HL-60 (cell line): Measurements from ENCODE around the gene WIZ.

ENCODE experiments used
- DNase-seq, 2 experiments: peaks; one replicate each; pipeline ENCODE4 v3.0.0-alpha.2; 2010 to 2020; ENCODE audit warnings: low read depth in 1 of 2, low spot score in 1 of 2
- H3K27ac ChIP-seq: fragments of 250-450 bp; sonication (Bioruptor Pico); replicated peaks from 2 replicates; pipeline ENCODE4 v1.5.1; 2020; ENCODE audit warnings: mild to moderate bottlenecking, moderate library complexity
- H3K27me3 ChIP-seq: fragments of 250-450 bp; sonication (Bioruptor Pico); 2 replicates; pipeline ENCODE4 v1.5.1; 2021; ENCODE audit warnings: mild to moderate bottlenecking, moderate library complexity; ENCODE audit not compliant: insufficient read depth, poor library complexity, severe bottlenecking
- H3K4me3 ChIP-seq: replicated peaks from 2 replicates; pipeline ENCODE4 v1.5.1; 2011; ENCODE audit warnings: mild to moderate bottlenecking, control low read depth, low read length; ENCODE audit not compliant: insufficient read depth
- GABPA ChIP-seq: IDR thresholded peaks from 2 replicates; pipeline ENCODE4 v1.6.1; 2012; ENCODE audit warnings: low read depth
- POLR2AphosphoS5 ChIP-seq: IDR thresholded peaks from 2 replicates; pipeline ENCODE4 v1.6.1; 2012; ENCODE audit warnings: low read depth
- SPI1 ChIP-seq: IDR thresholded peaks from 2 replicates; pipeline ENCODE4 v1.6.1; 2012; ENCODE audit warnings: low read depth, mild to moderate bottlenecking, borderline replicate concordance
- TF ChIP-seq, protein P1 (sequence below): IDR thresholded peaks from 2 replicates; pipeline ENCODE4 v1.6.1; 2012; ENCODE audit warnings: low read depth; ENCODE audit not compliant: insufficient replicate concordance
- TF ChIP-seq, protein P2 (sequence below): IDR thresholded peaks from one replicate; pipeline ENCODE4 v1.5.1; 2011; ENCODE audit warnings: low read length, control low read depth, inconsistent platforms; ENCODE audit not compliant: insufficient read depth

Gene WIZ

DNA sequence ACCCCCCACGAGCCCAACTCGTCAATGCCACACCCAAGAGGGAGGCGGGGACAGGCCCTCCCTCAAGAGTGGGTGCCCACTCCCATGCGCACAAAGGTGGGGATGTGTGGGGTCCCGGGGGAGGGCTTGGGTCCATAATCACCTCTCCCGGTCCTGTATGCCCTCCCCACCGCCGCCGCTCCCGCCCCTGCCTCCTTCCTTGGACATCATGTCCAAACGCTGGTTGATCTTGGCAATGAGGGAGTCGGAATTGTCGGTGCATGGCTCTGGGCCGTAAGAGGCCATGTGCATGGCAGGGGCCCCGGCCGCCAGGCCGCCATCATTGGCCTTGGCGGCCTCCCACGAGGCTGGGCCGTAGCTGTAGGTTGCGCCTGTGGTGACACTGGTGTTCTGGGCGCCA lies 76.1 kb downstream of the WIZ start:
- Histone ChIP-seq H3K27ac (no peak overlapping the region), H3K27me3 (no peaks in the 10 kb centered on the region), H3K4me3 (no peak overlapping the region)
- DNase-seq = no peak
- TF ChIP-seq GABPA (no peak), SPI1 (no peak), POLR2AphosphoS5 (no peak)
- TF ChIP-seq, protein P1, sequence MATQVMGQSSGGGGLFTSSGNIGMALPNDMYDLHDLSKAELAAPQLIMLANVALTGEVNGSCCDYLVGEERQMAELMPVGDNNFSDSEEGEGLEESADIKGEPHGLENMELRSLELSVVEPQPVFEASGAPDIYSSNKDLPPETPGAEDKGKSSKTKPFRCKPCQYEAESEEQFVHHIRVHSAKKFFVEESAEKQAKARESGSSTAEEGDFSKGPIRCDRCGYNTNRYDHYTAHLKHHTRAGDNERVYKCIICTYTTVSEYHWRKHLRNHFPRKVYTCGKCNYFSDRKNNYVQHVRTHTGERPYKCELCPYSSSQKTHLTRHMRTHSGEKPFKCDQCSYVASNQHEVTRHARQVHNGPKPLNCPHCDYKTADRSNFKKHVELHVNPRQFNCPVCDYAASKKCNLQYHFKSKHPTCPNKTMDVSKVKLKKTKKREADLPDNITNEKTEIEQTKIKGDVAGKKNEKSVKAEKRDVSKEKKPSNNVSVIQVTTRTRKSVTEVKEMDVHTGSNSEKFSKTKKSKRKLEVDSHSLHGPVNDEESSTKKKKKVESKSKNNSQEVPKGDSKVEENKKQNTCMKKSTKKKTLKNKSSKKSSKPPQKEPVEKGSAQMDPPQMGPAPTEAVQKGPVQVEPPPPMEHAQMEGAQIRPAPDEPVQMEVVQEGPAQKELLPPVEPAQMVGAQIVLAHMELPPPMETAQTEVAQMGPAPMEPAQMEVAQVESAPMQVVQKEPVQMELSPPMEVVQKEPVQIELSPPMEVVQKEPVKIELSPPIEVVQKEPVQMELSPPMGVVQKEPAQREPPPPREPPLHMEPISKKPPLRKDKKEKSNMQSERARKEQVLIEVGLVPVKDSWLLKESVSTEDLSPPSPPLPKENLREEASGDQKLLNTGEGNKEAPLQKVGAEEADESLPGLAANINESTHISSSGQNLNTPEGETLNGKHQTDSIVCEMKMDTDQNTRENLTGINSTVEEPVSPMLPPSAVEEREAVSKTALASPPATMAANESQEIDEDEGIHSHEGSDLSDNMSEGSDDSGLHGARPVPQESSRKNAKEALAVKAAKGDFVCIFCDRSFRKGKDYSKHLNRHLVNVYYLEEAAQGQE = no peak
- TF ChIP-seq, protein P2, sequence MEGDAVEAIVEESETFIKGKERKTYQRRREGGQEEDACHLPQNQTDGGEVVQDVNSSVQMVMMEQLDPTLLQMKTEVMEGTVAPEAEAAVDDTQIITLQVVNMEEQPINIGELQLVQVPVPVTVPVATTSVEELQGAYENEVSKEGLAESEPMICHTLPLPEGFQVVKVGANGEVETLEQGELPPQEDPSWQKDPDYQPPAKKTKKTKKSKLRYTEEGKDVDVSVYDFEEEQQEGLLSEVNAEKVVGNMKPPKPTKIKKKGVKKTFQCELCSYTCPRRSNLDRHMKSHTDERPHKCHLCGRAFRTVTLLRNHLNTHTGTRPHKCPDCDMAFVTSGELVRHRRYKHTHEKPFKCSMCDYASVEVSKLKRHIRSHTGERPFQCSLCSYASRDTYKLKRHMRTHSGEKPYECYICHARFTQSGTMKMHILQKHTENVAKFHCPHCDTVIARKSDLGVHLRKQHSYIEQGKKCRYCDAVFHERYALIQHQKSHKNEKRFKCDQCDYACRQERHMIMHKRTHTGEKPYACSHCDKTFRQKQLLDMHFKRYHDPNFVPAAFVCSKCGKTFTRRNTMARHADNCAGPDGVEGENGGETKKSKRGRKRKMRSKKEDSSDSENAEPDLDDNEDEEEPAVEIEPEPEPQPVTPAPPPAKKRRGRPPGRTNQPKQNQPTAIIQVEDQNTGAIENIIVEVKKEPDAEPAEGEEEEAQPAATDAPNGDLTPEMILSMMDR = no peak

DNA sequence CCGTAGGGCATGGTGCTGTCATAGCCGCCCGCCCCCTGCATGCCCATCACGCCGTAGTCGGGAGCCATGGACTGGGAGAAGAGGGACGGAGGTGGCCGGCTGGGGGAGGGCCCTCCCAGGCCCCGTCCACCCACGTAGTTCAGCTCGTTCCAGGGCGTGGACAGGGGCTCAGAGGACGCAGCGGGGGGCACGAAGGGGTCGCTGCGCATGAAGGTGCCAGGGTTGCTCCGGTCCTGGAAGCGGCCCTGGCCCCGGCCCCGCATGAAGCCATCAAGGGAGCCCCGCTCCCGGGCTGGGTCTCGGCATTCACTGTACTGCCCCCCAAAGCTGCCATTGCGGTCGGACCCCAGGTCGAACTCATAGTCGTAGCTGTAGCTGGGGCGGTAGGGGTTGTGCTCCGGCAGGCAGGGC lies 76.9 kb downstream of the WIZ start:
- TF ChIP-seq GABPA (no peak), SPI1 (no peak)
- Histone ChIP-seq H3K27ac (no peak overlapping the region), H3K4me3 (no peak overlapping the region), H3K27me3 (no peaks in the 10 kb centered on the region)
- no peak for DNase-seq

DNA sequence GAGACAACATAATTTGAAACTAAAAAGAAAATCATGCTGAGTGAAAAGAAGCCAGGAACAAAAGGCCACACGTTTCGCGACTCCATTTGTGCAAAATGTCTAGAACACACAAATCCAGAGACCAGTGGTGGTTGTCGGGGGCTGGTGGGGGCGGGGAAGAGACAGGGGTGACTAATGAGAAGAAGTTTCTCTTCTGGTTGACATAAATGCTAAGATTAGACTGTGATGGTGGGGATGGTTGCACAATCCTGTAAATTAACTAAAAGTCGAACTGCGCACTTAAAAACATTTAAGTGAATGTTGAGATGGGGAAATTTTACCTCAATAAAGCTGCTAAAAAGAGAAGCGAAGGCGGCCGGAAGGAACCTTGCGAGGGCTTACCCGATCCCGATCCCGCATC lies 77.3 kb downstream of the WIZ start:
- Histone ChIP-seq H3K27ac (no peak overlapping the region), H3K27me3 (no peaks in the 10 kb centered on the region), H3K4me3 (no peak overlapping the region)
- no peak for DNase-seq
- TF ChIP-seq, protein P2 = no peak
- no peak for TF ChIP-seq SPI1
- TF ChIP-seq POLR2AphosphoS5 = no peak
- no peak for TF ChIP-seq GABPA
- TF ChIP-seq, protein P1 = no peak

DNA sequence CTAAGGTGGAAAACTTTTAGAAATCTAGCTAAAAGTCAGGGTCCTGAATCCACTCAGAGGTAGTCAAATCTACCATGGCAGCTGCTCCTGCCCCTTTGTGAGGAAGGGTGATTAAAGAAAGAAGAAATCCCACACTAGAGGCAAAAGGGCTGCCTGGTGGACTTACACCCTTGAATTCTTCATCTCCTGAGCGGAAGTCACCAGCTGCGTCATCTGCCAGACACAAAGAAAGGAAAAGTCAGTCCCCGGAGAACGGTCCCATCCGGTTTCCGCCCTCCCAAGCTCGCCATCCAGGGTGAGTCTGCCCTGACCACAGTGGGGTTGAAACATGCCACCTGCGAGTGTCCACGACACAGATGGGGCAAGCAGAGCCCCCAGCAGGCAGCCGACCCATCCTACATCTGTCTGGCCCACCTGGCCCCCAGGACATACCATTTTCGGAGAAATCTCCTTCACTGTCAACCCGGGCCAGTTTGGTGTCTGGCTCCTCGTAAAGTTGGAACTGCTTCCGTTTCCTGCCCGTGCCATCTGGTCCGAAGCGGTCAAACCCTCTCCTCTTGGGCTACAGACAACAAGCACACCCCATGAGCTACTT lies 77.9 kb downstream of the WIZ start:
- H3K27me3 ChIP-seq = no peaks in the 10 kb centered on the region
- no peak for TF ChIP-seq POLR2AphosphoS5
- TF ChIP-seq GABPA = no peak
- TF ChIP-seq, protein P2 = no peak
- TF ChIP-seq, protein P1 = no peak
- TF ChIP-seq SPI1 = no peak
- H3K4me3 ChIP-seq = no peak overlapping the region
- DNase-seq = no peak
- no peak overlapping the region for H3K27ac ChIP-seq
